HG03354 (cell line): Measurements from ENCODE around the gene CCL17.

ENCODE experiments used
- ATAC-seq: cut with Tn5 transposase; IDR thresholded peaks from one replicate; pipeline ENCODE4 v1.9.1; 2021; ENCODE audit warnings: mild to moderate bottlenecking; ENCODE audit not compliant: unreplicated experiment, poor library complexity, severe bottlenecking

The CCL17 gene

GRCh38 chr16:57376313-57376818 lies 28.2 kb upstream of the CCL17 start:
- ATAC-seq = no peak

- peak; percentile 80 for ATAC-seq
Observed at GRCh38 chr16:57377080-57377841, 27.3 kb upstream of the CCL17 start.

- no peak for ATAC-seq
Observed at GRCh38 chr16:57379579-57379978, 25.0 kb upstream of the CCL17 start.

GRCh38 chr16:57380671-57381462 lies 23.7 kb upstream of the CCL17 start:
- ATAC-seq = no peak

- ATAC-seq = no peak
Observed at GRCh38 chr16:57381791-57382534, 22.6 kb upstream of the CCL17 start.

GRCh38 chr16:57382535-57383275 lies 21.9 kb upstream of the CCL17 start:
- ATAC-seq = no peak

- ATAC-seq = no peak
Observed at GRCh38 chr16:57383276-57384247, 21.0 kb upstream of the CCL17 start.

- ATAC-seq = no peak
Observed at GRCh38 chr16:57384248-57385070, 20.1 kb upstream of the CCL17 start.

- ATAC-seq = no peak
Observed at GRCh38 chr16:57385083-57385482, 19.5 kb upstream of the CCL17 start.

- no peak for ATAC-seq
Observed at GRCh38 chr16:57386381-57386951, 18.1 kb upstream of the CCL17 start.

- no peak for ATAC-seq
Observed at GRCh38 chr16:57387598-57388354, 16.8 kb upstream of the CCL17 start.

- ATAC-seq = no peak
Observed at GRCh38 chr16:57388359-57389086, 16.0 kb upstream of the CCL17 start.

GRCh38 chr16:57389087-57389468 lies 15.5 kb upstream of the CCL17 start:
- ATAC-seq = no peak

GRCh38 chr16:57390636-57391295 lies 13.8 kb upstream of the CCL17 start:
- no peak for ATAC-seq

- ATAC-seq = no peak
Observed at GRCh38 chr16:57391300-57391699, 13.3 kb upstream of the CCL17 start.

GRCh38 chr16:57391708-57392107 lies 12.9 kb upstream of the CCL17 start:
- no peak for ATAC-seq
